ENCODE results near the gene SNX8.
"Not testable (repeated sequence)": the region's sequence is repeated elsewhere in the genome, so short reads cannot be mapped to it uniquely, and the experiment has no call there.

SNX8 gene, protein sequence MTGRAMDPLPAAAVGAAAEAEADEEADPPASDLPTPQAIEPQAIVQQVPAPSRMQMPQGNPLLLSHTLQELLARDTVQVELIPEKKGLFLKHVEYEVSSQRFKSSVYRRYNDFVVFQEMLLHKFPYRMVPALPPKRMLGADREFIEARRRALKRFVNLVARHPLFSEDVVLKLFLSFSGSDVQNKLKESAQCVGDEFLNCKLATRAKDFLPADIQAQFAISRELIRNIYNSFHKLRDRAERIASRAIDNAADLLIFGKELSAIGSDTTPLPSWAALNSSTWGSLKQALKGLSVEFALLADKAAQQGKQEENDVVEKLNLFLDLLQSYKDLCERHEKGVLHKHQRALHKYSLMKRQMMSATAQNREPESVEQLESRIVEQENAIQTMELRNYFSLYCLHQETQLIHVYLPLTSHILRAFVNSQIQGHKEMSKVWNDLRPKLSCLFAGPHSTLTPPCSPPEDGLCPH

DNA sequence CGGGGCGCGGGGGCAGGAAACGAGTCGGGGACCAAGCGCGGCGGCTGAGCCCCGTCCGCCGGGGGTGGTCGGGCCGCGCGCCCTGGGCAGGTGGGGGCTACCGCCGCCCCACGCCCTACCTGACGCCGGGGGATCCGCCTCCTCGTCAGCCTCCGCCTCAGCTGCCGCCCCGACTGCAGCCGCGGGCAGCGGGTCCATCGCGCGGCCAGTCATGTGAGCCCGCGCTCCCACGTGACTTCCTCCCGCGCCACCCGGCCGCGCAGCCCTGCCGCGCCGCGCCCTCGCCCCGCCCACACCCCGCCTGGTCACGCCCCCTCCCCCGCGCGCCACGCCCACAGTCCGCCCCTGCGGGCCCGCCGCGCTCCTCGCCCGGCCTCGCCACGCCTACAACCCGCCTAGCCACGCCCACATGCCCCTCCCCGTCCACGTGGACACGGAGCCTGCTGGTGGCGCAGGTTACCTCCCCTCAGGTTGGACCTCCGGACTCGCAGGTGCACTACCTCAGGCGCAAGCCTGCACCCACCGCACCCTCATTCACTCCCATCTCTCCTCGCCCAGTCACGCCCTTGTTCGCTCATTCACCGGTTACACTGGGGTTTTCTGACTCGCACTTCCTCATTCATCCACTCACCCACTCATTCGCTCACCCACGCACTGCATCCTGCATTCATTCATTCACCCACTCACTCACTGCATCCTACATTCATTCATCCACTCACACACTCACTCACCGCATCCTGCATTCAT lies at the start of gene SNX8:
Gene SNX8 (minus strand): TSS at position 233 of the 747 bp plus-strand sequence. CDS start 20 bp downstream, at position 213.
- FAIRE-seq: no peak

DNA sequence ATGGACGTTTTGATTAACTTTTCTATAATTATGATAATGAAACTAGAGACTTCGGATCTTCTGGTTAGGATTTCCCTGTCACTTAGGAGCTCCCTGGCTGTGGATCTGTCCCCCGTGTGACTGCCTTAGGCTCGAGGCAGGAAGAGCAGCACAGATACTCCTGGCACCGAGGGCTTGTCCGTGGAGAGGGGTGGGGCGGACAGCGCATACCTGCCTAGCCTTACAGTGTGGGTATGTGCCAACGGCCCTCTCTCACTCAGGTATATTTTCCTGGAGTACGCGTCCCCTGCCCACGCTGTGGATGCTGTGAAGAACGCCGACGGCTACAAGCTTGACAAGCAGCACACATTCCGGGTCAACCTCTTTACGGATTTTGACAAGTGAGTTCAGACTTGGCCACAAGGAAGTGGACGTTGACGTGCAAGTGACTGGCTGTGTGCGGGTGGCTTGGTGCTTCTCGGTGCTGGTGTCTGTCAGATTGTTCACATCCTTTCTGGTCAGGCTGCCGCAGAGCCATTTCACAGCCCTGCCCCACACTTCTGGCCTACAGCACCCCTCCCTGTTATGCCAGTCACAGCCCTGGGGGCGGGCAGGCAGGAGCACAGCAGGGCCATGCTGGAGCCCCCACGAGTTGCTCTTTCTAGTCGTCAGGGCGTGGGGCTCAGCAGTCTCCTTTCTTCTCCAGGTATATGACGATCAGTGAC lies 48.3 kb upstream of the SNX8 start:
- no peak for FAIRE-seq

DNA sequence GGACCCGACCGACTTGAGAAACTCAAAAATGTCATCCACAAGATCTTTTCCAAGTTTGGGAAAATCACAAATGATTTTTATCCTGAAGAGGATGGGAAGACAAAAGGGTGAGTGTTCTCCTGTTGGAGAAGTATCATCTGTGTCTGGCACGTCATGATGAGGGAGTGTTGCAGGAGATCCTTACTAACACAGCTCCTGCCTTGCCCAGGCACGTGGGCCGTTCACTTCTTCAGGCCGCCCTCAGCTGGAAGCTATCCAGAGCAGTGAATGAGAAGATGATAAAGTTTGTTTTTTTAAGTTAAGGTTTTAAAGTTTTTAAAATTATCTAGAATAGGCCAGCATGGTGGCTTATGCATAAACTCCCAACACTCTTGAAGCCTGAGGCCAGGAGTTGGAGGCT lies 46.6 kb upstream of the SNX8 start:
- no peak for FAIRE-seq

DNA sequence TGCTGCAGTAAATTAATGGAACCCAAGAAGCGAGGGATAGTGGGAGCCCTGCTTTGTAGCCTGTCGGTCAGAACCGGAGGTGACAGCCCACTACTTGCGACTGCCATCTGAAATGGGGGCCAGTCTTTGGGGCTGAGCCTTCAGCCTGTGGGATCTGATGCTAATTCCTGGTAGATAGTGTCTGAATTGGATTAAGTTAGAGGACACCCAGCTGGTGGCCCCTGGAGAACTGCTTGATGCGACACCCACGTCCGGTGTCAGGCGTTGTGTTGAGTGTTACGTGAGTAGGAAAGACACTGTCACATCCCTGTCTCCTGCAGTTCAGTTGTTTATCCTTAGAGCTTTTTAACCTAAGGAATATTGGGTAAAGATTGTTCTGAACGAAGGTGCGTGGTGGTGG lies 45.4 kb upstream of the SNX8 start:
- no peak for FAIRE-seq

DNA sequence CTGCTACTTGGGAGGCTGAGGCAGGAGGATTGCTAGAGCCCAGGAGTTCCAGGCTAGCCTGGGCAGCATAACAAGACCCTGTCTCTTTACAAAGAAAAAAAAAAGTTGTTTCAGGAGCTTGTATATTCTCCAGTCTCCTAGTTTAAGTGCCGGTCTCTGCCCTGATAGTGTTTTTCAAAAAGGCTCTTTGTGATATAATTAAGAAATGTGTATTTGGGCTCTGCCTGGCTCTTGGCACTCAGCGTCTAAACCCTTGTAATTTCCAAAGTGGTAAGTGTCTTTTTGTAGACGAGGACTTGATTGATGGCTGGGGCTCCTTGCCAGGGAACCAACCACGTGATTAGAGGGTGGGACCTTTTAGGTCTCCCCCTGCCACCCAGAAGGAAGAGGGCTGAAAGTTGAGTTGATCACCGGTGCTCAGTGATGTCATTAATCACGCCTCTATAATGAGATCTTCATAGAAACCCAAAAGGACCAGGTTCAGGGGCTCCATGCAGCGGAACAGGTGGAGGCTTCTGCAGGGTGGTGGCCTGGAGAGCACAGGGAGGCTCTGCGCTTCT lies 44.8 kb upstream of the SNX8 start:
- FAIRE-seq: no peak

DNA sequence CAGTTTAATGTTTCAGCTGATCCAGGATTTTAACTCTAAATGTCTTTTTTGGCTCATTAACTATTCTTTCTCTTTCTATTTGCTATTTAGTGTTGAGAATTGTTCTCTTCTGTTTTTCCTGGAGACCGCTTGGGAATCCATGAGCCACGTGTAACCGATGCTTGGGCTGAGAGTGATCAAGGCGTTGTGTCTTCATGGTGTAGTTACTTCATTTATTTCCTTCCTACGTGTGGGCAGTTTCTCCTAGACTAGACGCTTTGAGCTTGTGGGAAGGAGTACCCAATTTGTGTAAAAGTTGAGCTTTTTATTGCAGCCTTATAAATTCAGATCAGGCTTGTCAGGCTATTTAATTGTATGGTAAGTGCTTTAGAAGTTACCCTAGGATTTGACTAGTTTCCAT lies 43.3 kb upstream of the SNX8 start:
- no peak for FAIRE-seq

DNA sequence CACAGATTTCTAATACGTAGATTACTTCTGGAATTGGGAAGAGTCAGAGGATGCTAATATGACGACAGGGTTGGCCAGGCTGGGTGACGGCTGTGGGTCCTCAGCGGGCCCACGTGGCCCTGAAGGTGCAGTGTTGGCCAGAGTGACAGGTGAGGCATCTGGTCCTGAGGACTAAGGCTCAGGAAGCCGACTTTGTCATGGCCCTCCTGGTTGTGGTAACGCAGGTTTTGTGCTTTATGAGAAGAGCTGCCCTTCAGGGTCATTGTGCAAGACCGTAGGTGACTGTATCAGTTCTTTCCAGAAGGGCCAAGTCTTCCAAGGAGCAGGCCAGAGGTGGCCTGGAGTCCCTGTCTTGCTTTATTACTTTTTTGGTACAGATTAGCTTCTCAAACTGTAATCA lies 42.9 kb upstream of the SNX8 start:
- FAIRE-seq: no peak

DNA sequence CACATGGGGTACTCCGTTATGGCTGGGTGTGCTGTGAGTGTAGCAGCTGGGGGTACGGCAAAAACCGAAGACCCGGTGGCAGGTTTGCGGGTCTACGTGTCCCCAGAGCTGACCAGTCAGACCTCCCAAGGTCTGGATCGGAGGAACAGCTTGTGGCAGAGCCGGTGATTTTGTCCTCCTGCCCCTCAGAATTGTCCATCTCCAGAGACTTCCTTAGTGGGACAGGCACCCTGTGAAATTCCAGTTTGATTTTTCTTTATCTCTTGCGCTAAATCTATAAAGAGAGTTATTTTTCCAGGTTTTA lies 41.4 kb upstream of the SNX8 start:
- FAIRE-seq: no peak

DNA sequence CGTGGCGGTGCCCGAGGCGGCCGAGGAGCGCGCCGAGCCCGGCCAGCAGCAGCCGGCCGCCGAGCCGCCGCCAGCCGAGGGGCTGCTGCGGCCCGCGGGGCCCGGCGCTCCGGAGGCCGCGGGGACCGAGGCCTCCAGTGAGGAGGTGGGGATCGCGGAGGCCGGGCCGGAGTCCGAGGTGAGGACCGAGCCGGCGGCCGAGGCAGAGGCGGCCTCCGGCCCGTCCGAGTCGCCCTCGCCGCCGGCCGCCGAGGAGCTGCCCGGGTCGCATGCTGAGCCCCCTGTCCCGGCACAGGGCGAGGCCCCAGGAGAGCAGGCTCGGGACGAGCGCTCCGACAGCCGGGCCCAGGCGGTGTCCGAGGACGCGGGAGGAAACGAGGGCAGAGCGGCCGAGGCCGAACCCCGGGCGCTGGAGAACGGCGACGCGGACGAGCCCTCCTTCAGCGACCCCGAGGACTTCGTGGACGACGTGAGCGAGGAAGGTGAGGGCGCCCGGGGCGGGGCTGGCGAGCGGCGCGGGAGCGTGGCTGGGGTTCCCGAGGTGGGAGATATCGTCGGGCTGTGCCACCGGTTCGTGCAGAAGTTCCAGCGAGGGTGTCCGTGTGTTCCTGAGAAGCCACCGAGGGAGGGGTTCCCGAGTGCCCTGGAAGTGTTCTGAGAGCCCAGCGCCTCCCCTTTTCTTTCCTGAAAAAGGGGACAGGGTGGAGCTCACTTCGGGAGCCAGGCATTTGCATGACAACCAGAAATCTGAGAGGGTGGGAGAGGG lies 40.9 kb upstream of the SNX8 start:
- no peak for FAIRE-seq

DNA sequence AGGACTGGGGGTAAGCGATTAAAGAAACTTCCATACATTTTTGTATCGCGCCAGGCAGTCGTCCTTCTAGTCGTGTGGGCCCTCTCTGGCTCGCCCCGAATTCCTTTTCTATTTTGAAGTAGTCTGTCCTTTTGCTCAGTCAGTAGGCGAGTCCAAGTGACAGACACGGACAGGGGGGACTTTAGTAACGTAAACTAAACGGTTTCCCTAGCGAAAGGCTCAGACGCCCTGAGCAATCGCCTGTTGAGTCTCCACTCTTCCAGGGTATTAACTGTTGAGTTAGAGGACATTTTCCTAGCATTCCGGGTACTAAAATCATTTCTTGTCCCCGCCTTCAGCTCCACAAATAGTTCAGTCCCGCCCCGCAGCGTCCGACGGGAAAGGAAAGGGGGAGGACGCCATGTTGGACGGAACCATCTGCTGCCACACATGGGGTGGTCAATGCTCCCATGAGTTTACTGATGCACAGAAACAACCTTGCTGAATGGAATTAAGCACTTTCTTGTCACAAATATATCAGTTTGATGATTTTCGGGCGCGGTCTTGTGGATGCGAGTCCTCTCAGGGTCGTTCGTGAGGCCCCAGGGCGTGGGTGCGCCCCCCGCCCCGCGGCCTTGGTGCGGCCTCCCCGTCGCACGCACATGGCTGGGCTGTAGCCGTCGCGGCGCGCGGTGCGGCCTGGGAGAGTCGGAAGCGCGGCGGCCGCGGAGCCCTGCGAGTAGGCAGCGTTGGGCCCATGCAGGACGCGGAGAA lies 40.1 kb upstream of the SNX8 start, which contains the start of gene EIF3B:
Gene EIF3B (plus strand): TSS at position 642 of the 753 bp plus-strand sequence. CDS start 95 bp downstream, at position 737.
- peak; percentile 71 for FAIRE-seq

DNA sequence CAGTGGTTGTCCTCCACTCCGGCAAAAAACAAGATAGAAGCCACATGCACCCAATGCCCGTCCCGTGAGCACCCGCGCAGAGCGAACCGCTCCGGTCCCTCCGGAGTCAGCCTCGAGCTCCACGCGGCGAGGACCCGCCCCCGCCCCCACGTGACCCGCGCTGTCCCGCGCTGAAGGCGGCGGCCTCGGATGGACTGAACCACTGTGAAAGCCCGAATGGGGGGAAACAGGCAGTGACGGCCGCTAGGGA lies 39.6 kb upstream of the SNX8 start:
- no peak for FAIRE-seq

DNA sequence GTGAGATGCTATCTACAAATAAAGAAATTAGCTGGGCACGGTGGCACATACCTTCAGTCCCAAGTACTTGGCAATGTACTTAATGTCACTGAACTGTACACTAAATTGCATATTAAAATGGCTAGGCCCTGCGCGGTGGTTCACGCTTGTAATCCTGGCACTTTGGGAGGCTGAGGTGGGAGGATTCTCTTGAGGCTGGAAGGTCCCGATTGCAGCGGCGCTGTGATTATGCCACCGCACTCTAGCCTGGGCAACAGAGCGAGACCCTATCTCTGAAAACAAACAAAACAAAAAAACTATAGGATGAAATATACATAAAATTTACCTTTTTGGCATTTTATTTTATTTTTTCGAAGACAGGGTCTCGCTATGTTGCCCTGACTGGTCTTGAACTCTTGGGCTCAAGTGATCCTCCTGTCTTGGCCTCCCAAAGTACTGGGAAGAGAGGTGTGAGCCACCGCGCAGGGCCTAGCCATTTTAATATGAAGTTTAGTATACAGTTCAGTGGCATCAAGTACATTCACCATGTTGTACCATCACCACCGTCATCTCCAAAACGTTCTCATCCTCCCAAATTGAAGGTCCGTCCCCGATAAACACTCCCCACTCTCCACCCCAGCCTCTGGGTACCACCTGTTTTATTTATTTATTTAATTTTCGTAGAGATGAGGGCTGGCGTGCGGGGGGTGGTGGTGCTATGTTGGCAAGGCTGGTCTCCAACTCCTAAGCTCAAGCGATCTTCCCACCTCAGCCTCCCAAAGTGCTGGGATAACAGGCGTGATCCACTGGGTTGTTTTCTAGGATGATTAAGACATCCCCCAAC lies 39.1 kb upstream of the SNX8 start:
- no peak for FAIRE-seq

DNA sequence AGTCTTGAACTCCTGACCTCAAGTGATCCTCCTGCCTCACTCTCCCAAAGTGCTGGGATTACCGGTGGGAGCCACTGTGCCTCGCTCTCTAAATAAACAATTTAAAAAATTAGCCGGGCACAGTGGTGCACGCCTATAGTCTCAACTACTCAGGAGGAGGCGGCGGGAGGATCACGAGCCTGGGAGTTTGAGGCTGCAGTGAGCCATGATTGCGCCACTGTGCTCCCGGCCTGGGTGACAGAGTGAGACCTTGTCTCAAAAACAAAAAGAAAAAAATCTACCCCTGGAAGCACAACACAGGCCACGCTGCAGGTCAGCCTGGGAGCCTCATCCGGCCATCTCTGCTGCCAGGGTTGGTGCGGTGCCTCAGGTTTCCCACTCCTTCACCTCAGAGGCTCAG lies 36.6 kb upstream of the SNX8 start:
- no peak for FAIRE-seq

DNA sequence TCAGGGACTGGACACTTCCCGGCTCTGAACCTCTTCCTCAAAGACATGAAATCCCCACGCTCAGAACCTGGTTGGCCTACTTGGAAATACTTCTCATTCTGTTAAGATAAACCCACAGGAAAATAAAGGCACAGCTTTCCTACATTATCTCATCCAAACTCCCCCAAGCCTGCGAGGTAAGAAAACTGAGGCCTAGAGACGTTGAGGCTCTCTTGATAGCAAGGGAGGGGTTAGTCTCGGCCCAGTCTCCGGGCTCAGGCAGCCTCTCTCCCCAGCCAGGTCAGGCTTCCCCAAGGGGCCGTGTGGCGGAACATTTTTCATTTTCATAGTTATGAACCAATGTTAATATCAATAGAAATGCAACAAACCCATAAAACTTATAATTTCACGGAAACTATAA lies 35.8 kb upstream of the SNX8 start:
- FAIRE-seq: no peak

DNA sequence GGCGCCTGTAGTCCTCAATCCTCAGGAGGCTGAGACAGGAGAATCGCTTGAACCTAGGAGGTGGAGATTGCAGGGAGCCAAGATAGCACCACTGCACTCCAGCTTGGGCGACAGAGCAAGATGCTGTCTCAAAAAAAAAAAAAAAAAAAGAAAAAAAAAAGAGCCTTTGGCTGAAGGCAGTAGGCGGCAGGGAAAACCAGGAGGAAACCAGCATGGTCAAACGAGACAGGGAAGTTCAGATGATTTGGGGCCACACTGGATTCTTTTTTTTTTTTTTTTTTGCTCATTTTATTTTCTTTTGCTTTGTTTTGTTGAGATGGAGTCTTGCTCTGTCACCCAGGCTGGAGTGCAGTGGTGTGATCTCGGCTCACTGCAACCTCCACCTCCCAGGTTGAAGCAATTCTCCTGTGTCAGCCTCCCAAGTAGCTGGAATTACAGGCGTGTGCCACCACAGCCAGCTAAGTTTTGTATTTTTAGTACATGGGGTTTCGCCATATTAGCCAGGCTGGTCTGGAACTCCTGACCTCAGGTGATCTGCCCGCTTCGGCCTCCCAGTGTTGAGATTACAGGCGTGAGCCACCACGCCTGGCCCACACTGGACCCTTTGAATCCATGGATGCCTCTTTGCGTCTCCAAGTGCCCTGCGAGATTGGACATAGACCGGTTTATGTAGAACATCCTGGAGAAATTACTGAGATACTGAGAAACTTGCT lies 33.3 kb upstream of the SNX8 start:
- FAIRE-seq: not testable (repeated sequence)

DNA sequence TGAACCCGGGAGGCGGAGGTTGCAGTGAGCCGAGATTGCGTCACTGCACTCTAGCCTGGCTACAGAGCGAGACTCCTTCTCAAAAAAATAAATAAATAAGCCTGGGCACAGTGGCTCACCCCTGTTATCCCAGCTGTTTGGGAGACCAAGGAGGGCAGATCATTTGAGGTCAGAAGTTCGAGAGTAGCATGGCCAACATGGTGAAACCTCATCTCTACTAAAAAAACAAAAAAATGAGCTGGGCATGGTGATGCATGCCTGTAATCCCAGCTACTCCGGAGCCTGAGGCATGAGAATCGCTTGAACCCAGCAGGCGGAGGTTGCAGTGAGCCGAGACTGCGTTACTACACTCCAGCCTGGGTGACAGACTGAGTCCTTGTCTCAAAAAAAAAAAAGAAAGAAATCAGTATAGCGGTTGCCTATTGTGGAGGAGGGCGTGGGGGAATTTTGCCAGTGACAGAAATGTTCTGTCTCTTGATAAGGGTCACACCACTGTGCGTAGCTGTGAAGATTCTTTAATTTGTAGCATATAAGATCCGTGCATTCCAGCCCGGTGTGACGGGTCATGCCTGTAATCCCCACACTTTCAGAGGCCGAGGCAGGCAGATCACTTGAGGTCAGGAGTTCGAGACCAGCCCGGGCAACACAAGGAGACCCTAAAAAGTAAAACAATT lies 22.5 kb upstream of the SNX8 start:
- FAIRE-seq: no peak

DNA sequence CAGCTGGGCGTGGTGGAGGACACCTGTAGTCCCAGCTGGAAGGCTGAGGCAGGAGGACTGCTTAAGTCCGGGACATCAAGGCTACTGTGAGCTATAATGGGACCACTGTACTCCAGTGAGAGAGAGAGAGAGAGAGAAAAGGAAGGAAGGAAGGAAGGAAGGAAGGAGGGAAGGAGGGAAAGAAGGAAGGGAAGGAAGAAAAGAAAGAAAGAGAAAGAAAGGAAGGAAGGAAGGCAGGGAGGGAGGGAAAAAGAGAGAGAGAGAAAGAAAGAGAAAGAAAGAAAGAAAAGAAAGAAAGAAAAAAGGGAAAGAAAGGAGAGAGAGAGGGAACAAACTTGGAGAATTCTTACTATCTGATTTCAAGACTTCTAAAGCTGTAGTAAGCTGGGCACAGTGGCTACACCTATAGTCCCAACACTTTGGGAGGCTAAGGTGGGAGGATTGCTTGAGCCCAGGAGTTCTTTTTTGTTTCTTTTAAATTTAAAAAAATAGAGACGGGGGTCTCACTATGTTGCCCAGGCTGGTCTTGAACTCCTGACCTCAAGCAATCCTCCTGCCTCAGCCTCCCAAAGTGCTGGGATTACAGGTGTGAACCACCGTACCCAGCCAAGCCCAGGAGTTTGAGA lies 18.5 kb upstream of the SNX8 start:
- FAIRE-seq: not testable (repeated sequence)

DNA sequence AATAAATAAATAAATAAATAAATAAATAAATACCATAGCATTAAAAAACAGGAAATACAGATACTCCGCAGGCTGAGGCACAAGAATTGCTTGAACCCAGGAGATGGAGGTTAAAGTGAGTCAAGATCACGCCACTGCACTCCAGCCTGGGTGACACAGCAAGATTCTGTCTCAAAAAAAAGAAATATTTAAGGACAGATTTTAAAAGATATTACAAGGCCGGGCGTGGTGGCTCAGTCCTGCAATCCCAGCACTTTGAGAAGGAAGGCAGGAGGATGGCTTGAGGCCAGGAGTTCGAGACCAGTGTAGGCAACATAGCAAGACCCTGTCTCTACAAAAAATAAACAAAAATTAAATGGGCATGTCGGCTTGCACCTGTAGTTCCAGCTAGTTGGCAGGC lies 17.5 kb upstream of the SNX8 start:
- no peak for FAIRE-seq

DNA sequence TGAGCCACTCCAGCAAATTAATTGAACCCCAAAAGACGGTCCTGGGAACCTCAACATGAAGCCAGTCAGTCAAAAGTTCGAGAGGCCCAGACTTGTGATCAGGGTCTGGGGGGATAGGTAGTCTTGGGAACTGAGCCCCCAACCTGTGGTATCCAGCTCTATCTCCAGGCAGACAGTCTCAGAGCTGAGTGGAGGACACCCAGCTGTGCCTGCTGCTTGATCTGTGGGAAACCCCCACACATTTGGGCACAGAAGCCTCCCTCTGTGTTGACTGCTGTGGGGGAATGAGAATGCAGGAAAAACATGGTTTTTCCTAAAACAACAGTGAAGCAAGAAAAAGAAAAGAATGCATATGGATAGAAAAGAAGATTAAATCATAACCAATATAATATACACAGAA lies 16.3 kb upstream of the SNX8 start:
- FAIRE-seq: no peak
